HG02759 (cell line): ENCODE results near the gene LCK.
"Not testable (repeated sequence)": the region's sequence is repeated elsewhere in the genome, so short reads cannot be mapped to it uniquely, and the experiment has no call there.

Experiments
- ATAC-seq: cut with Tn5 transposase; IDR thresholded peaks from one replicate; pipeline ENCODE4 v1.9.1; 2021; ENCODE audit warnings: mild to moderate bottlenecking, moderate library complexity; ENCODE audit not compliant: unreplicated experiment

The LCK gene

GRCh38 chr1:32239337-32239736 lies 11.7 kb upstream of the LCK start:
- ATAC-seq = no peak

DNA sequence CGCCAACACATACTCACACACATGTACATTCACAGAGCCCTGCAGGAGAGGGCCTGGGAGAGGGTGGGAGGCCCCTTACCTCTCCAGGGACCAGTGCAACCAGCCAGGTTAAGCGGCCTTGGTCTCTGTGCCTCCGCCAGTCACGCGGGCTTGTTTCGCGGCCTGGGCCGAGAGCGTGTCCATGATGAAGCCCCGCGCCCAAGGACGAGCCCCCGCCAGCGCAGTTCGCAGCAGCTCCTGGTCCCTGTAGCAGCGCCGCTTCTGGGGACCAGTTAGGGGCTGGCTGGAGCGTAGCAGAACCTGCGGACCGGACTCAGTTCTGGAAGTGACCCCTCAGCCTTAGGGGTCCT lies 11.3 kb upstream of the LCK start:
- ATAC-seq = no peak

- peak; percentile 35 for ATAC-seq
Measured at GRCh38 chr1:32240140-32240951, 10.7 kb upstream of the LCK start.

- ATAC-seq = peak; percentile 50
Measured at GRCh38 chr1:32241001-32241763, 9.9 kb upstream of the LCK start.

- no peak for ATAC-seq
Measured at GRCh38 chr1:32242341-32242851, 8.7 kb upstream of the LCK start.

DNA sequence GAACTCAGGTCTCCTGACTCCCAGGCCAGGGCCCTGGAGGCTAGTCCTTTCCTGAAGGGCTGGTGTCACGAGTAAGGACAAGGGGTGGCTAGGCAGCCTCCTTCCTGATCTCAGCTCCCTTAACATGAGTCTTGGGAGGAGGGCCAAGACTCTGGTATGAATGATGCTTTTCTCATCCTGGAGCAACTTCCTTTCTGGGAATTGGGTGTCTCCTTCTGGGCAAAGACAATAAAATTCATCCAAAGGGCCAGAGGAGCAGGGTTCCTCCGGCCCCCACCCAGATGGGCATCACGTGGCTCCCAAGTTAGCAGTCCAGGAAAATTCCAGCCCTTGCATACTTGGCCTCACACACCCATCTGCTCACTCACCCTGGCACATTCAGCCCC lies 4.2 kb upstream of the LCK start, which contains the start of gene FAM167B:
FAM167B (plus strand) TSS at position 335 of the 386 bp plus-strand sequence. CDS start 200 bp downstream, outside the sequence.
- ATAC-seq = no peak

GRCh38 chr1:32247452-32247851 lies 3.6 kb upstream of the LCK start:
- no peak for ATAC-seq

DNA sequence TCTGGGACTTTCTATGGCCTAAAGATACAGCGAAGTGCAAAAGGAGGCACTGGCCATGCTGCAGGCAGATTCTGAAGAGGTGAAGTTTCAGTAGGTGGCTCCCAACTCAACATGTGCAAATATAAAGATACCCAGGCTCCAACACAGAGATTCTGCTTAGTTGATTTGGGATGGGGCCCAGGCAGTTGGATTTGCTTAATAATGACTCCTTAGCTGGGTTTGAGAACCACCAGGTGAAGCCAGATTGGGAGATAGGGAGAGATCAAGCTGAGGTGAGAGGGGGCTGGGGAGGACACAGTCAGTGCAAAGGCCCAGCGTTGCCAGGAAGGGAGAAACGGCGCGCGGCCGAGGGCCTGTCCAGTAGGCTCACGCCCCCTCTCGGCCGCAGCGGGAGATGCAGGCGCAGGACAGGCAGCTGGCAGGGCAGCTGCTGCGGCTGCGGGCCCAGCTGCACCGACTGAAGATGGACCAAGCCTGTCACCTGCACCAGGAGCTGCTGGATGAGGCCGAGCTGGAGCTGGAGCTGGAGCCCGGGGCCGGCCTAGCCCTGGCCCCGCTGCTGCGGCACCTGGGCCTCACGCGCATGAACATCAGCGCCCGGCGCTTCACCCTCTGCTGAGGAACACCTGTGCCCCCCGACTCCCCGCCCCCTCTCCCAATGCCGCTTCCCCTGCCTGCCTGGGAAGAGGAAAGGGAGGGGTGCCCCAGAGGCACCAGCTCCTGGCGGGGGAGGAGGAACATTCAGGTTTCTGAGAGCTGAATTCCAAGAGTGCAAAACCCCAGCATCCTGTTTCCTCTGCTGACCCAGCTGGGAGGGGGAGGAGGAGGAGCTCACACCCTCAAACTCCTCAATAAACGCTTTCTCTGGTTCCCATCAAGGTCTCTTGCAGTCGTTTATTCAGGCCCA lies 2.8 kb upstream of the LCK start:
- peak; percentile 30 for ATAC-seq

- peak; percentile 60 for ATAC-seq
Measured at GRCh38 chr1:32249831-32250525, 1.1 kb upstream of the LCK start.

- no peak for ATAC-seq
Measured at GRCh38 chr1:32255072-32256071, 4.3 kb downstream of the LCK start.

- ATAC-seq = no peak
Measured at GRCh38 chr1:32256473-32257226, 5.6 kb downstream of the LCK start.

GRCh38 chr1:32257227-32257508 lies 6.1 kb downstream of the LCK start:
- ATAC-seq = no peak

DNA sequence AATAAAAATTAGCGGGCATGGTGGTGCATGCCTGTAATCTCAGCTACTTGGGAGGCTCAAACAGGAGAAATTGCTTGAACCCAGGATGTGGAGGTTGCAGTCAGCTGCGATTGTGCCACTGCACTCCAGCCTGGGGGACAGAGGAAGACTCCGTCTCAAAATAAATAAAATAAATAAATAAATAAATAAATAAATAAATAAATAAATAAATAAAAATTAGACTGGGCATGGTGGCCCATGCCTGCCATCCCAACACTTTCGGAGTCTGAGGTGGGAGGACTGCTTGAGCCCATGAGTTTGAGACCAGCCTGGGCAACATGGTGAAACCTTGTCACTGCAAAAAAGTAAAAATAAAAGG lies 12.2 kb downstream of the LCK start:
- not testable (repeated sequence) for ATAC-seq

DNA sequence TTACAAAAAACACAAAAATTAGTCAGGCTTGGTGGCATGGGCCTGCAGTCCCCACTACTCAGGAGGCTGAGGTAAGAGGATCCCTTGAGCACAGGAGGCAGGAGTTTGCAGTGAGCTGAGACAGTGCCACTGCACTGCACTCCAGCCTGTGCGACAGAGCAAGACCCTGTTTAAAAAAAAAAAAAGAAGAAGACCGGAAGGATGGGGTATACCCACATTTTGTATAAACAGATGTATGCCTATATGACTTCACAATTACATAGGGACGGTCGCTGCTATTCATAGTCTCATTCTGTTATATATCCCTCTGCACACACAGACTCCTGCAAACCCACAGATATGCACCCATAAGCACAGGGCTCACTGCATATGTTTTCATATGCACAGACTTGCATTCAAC lies 12.7 kb downstream of the LCK start:
- ATAC-seq = no peak

DNA sequence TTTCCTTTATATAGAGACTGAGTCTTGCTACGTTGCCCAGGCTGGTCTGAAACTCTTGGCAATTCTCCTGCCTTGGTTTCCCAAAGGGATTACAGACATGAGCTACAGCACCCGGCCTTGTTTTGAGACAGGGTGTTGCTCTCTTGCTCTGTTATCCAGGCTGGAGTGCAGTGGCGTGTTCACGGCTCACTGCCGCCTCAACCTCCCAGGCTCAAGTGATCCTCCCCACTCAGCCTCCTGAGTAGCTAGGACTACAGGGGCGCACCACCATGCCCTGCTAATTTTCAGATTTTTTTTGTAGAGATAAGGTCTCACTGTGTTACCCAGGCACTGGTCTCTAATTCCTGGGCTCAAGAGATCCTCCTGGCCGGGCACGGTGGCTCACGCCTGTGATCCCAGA lies 14.8 kb downstream of the LCK start:
- no peak for ATAC-seq

DNA sequence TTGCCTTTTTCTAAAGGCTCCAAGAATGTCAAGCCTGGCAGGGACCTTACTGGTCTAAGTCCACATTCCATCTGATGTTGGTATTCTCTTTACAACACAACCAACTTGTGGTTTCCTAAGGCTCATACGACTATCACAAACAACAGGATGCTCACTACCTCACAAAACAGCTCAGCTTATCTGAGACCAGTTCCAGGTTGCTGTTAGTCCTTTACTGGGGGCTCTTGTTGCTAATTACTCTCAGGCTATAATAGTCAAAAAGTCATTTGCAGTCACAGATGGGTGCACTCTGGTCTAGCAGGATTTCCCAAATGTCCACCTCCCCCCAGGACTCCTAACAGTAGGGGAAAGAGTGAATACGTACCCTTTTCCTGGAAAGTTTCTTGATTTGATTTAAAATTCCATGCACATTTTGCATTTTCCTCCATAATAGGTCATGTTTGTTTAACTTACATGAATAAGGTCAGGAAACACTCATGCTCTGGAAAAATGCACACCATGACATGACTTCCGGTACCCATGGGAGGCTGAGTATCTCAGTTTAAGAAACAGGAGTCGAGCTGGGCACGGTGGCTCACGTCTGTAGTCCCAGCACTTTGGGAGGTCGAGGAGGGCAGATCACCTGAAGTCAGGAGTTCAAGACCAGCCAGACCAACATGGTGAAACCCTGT lies 16.0 kb downstream of the LCK start:
- ATAC-seq = no peak

DNA sequence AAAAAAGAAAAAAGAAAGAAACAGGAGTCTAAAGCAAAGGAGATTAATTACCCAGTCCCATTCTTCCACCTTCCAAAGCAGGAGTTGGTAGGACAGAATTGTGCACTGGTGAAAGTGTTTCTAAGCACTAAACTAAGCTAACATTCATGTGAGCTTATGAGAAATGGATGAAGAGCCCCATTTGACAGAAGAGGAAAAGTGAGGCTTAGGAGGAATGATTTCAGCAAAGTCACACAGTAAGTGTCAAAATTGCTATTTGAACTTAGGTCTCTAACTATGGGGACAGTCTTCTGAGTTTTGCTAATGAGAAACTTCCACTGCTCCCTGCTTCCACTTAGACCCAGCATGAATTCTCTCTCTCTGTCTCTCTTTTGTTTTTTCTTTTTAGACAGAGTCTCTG lies 18.7 kb downstream of the LCK start:
- no peak for ATAC-seq
